Hepatocyte (in vitro differentiated cells): ENCODE measurements around the gene LAT.

Source experiments
- EZH2phosphoT487 ChIP-seq: fragments of 200-600 bp; sonication (generic); IDR thresholded peaks from one replicate; pipeline ENCODE4 v1.6.1; 2018; ENCODE audit warnings: antibody characterized with exemption, mild to moderate bottlenecking, low read depth, moderate library complexity; ENCODE audit not compliant: unreplicated experiment, severe bottlenecking
- TF ChIP-seq, protein P1 (sequence below): fragments of 200-600 bp; sonication (generic); IDR thresholded peaks from 2 replicates; pipeline ENCODE4 v1.5.1; 2016; ENCODE audit warnings: antibody characterized with exemption, mild to moderate bottlenecking; ENCODE audit not compliant: poor library complexity

DNA sequence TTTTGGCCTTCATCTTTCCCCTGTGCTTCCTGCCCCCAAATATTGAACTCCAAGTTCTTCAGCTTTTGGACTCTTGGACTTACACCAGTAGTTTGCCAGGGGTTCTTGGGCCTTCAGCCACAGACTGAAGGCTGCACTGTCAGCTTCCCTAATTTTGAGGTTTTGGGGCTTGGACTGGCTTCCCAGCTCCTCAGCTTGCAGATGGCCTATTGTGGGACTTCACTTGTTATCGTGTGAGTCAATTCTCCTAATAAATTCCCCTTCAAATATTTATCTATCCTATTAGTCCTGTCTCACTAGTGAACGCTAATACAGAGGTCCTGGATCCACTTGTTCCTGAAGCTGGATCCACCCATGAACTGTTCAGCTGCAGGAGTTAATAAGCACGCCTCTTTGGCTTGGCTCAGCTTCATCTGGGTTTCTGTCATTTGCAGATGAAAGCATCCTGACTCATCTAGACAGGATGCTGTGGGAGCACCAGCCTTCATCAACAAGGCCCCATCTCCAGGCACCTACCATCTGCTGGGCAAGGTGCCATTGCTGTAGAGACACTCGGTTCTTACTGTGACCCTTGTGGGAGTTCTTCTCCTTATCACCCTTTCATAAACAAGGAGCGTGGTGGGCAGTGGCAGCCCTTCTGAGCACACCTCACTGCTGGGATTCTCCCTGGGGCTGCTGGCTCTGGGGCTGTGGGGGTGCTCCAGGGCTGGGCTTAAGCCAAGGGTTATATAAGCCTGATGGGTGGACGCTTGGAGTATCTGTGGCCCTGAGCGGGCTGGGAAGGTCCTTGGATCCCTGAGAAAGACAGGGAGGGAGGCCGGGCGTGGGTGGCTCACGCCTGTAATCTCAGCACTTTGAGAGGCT is 23.1 kb downstream of the LAT start:
- TF ChIP-seq, protein P1, sequence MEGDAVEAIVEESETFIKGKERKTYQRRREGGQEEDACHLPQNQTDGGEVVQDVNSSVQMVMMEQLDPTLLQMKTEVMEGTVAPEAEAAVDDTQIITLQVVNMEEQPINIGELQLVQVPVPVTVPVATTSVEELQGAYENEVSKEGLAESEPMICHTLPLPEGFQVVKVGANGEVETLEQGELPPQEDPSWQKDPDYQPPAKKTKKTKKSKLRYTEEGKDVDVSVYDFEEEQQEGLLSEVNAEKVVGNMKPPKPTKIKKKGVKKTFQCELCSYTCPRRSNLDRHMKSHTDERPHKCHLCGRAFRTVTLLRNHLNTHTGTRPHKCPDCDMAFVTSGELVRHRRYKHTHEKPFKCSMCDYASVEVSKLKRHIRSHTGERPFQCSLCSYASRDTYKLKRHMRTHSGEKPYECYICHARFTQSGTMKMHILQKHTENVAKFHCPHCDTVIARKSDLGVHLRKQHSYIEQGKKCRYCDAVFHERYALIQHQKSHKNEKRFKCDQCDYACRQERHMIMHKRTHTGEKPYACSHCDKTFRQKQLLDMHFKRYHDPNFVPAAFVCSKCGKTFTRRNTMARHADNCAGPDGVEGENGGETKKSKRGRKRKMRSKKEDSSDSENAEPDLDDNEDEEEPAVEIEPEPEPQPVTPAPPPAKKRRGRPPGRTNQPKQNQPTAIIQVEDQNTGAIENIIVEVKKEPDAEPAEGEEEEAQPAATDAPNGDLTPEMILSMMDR = no peak
- TF ChIP-seq EZH2phosphoT487 = no peak
